Neutrophil (primary cell): ENCODE measurements around the gene SDSL.

Source experiments
- H3K27ac ChIP-seq: fragments of 200-600 bp; sonication (generic); 2 replicates; pipeline ENCODE4 v1.5.1; 2016; ENCODE audit warnings: mild to moderate bottlenecking, moderate library complexity
- H3K27me3 ChIP-seq: fragments of 200-600 bp; sonication (generic); 2 replicates; pipeline ENCODE4 v1.6.0; 2016; ENCODE audit warnings: mild to moderate bottlenecking
- H3K36me3 ChIP-seq: fragments of 200-600 bp; sonication (generic); 2 replicates; pipeline ENCODE4 v1.5.1; 2017
- H3K4me1 ChIP-seq, 2 experiments: fragments of 200-600 bp in 1 of 2; sonication (generic) in 1 of 2; 1 replicate in 1 of 2; 2 replicates in 1 of 2; pipeline versions ENCODE4 v1.5.1 to v1.6.1; 2013 to 2016; ENCODE audit warnings: low read depth in 1 of 2, low read length in 1 of 2, mild to moderate bottlenecking in 1 of 2, moderate library complexity in 1 of 2; ENCODE audit not compliant: control insufficient read depth in 1 of 2, insufficient read depth in 1 of 2
- H3K4me3 ChIP-seq, 2 experiments: fragments of 200-600 bp in 1 of 2; sonication (generic) in 1 of 2; 1 replicate in 1 of 2; 2 replicates in 1 of 2; pipeline ENCODE4 v1.5.1; 2013 to 2016; ENCODE audit warnings: low read depth in 1 of 2, low read length in 1 of 2, mild to moderate bottlenecking in 1 of 2, moderate library complexity in 1 of 2
- H3K9me3 ChIP-seq: fragments of 200-600 bp; sonication (generic); 2 replicates; pipeline ENCODE4 v1.5.1; 2016
- CTCF ChIP-seq: fragments of 200-600 bp; sonication (generic); IDR thresholded peaks from 2 replicates; pipeline ENCODE4 v1.5.1; 2016; ENCODE audit warnings: antibody characterized with exemption

Gene SDSL

GRCh38 chr12:113422030-113422885, at the start of gene SDSL:
Gene SDSL (plus strand): TSS chr12:113422380. CDS start chr12:113427983, 5,603 bp downstream.
- peaks cover 7% of the 10 kb centered on the region for H3K27me3 ChIP-seq
- H3K4me1 ChIP-seq: peaks cover 9 to 16% of the 10 kb centered on the region in 2 experiments
- no peak for TF ChIP-seq CTCF
- H3K4me3 ChIP-seq: no peak within 1 kb of the TSS
- no peak within 1 kb of the TSS for H3K27ac ChIP-seq
- no peaks in the 10 kb centered on the region for H3K36me3 ChIP-seq
- H3K9me3 ChIP-seq: no peaks in the 10 kb centered on the region

- H3K27ac ChIP-seq: no peak overlapping the region
- no peaks in the 10 kb centered on the region for H3K36me3 ChIP-seq
- H3K27me3 ChIP-seq: no peaks in the 10 kb centered on the region
- no peaks in the 10 kb centered on the region for H3K4me1 ChIP-seq
- TF ChIP-seq CTCF: no peak
- H3K9me3 ChIP-seq: no peaks in the 10 kb centered on the region
- H3K4me3 ChIP-seq: no peak overlapping the region
These were observed 48.7 kb upstream of the SDSL start for GRCh38 chr12:113373440-113373839.

GRCh38 chr12:113373969-113374368, 48.2 kb upstream of the SDSL start:
- H3K27ac ChIP-seq: no peak overlapping the region
- H3K4me3 ChIP-seq: no peak overlapping the region
- no peaks in the 10 kb centered on the region for H3K9me3 ChIP-seq
- no peaks in the 10 kb centered on the region for H3K4me1 ChIP-seq
- no peak for TF ChIP-seq CTCF
- H3K27me3 ChIP-seq: no peaks in the 10 kb centered on the region
- H3K36me3 ChIP-seq: no peaks in the 10 kb centered on the region

- H3K27ac ChIP-seq: no peak overlapping the region
- H3K36me3 ChIP-seq: no peaks in the 10 kb centered on the region
- H3K4me3 ChIP-seq: no peak overlapping the region
- no peaks in the 10 kb centered on the region for H3K4me1 ChIP-seq
- H3K27me3 ChIP-seq: no peaks in the 10 kb centered on the region
- H3K9me3 ChIP-seq: no peaks in the 10 kb centered on the region
- no peak for TF ChIP-seq CTCF
These were observed 47.3 kb upstream of the SDSL start for GRCh38 chr12:113374823-113375428.

GRCh38 chr12:113378291-113378690, 43.9 kb upstream of the SDSL start:
- Histone ChIP-seq H3K27ac (no peak overlapping the region), H3K36me3 (no peaks in the 10 kb centered on the region), H3K4me1 (no peaks in the 10 kb centered on the region), H3K4me3 (no peak overlapping the region), H3K27me3 (no peaks in the 10 kb centered on the region), H3K9me3 (no peaks in the 10 kb centered on the region)
- no peak for TF ChIP-seq CTCF
